OCI-LY7 (cell line): ENCODE data around the gene ZFAND5. TPM values are rescaled to one million over a fixed set of nuclear protein-coding genes. Genes with fewer than 3 reads are reported as not detected.

Experiments
- BruUV-seq: library from RNA; stranded (reverse); fragments of 400-500 nt; replicated peaks from 2 replicates; lab custom pipeline; 2021; lab: Mats Ljungman, UMichigan
- CTCF ChIA-PET: fragments of 300-600 bp; sonication (Branson Sonifier 250); formaldehyde crosslinking; loops from one replicate; lab custom pipeline; 2022; ENCODE audit warnings: antibody characterized with exemption; ENCODE audit not compliant: unreplicated experiment; lab: Charles Lee
- POLR2A ChIA-PET: fragments of 300-600 bp; sonication (Branson Sonifier 250); formaldehyde crosslinking; loops from one replicate; lab custom pipeline; 2022; ENCODE audit warnings: antibody characterized with exemption; lab: Charles Lee
- DNase-seq: peaks from one replicate; pipeline ENCODE4 v3.0.0-alpha.2; 2015; ENCODE audit warnings: low spot score
- H2AFZ ChIP-seq: fragments of 200-600 bp; sonication (generic), shearing (Covaris generic); 2 replicates; pipeline ENCODE4 v1.6.1; 2014; ENCODE audit warnings: mild to moderate bottlenecking, antibody characterized with exemption, low read length, moderate library complexity
- H3K27ac ChIP-seq: fragments of 200-600 bp; sonication (generic); 2 replicates; pipeline ENCODE4 v1.5.1; 2014; ENCODE audit warnings: mixed run types, low read depth, mild to moderate bottlenecking, moderate library complexity, low read length, inconsistent platforms; ENCODE audit not compliant: poor library complexity, severe bottlenecking
- H3K36me3 ChIP-seq: fragments of 200-600 bp; sonication (generic); 2 replicates; pipeline ENCODE4 v1.6.1; 2014; ENCODE audit warnings: mild to moderate bottlenecking, antibody characterized with exemption, low read length, moderate library complexity, mixed read lengths; ENCODE audit not compliant: insufficient read depth
- H3K4me1 ChIP-seq: fragments of 200-600 bp; sonication (generic); 2 replicates; pipeline ENCODE4 v1.5.1; 2014; ENCODE audit warnings: mild to moderate bottlenecking, low read length; ENCODE audit not compliant: insufficient read depth, poor library complexity, severe bottlenecking
- H3K4me2 ChIP-seq: fragments of 200-600 bp; sonication (generic); 2 replicates; pipeline ENCODE4 v1.6.1; 2014; ENCODE audit warnings: mild to moderate bottlenecking, low read length
- H3K4me3 ChIP-seq: fragments of 200-600 bp; sonication (generic); 2 replicates; pipeline ENCODE4 v1.5.1; 2014; ENCODE audit warnings: mild to moderate bottlenecking, low read depth, low read length; ENCODE audit not compliant: poor library complexity, severe bottlenecking
- H3K79me2 ChIP-seq: fragments of 200-600 bp; sonication (generic); 2 replicates; pipeline ENCODE4 v1.6.1; 2016; ENCODE audit warnings: low read depth, mild to moderate bottlenecking, low read length, moderate library complexity, mixed read lengths; ENCODE audit not compliant: insufficient read depth
- H3K9me2 ChIP-seq: fragments of 200-600 bp; sonication (generic); 2 replicates; pipeline ENCODE4 v1.6.1; 2016; ENCODE audit warnings: mild to moderate bottlenecking, low read length, mixed read lengths; ENCODE audit not compliant: insufficient read depth
- H3K9me3 ChIP-seq: fragments of 200-600 bp; sonication (generic); 2 replicates; pipeline ENCODE4 v1.6.1; 2014; ENCODE audit warnings: mild to moderate bottlenecking, mixed run types, low read length, mixed read lengths
- H4K20me1 ChIP-seq: fragments of 200-600 bp; sonication (generic); 2 replicates; pipeline ENCODE4 v1.6.1; 2014; ENCODE audit warnings: mild to moderate bottlenecking, antibody characterized with exemption, low read length, moderate library complexity, mixed read lengths; ENCODE audit not compliant: insufficient read depth
- EZH2phosphoT487 ChIP-seq: fragments of 200-600 bp; sonication (generic); IDR thresholded peaks from 2 replicates; pipeline ENCODE4 v1.6.1; 2018; ENCODE audit warnings: low read depth, borderline replicate concordance, mild to moderate bottlenecking, mixed run types, antibody characterized with exemption, low read length, moderate library complexity, mixed read lengths
- intact Hi-C: fragments of 100-400 bp; cut with micrococcal nuclease; formaldehyde crosslinking; loops from one replicate; pipeline ENCODE4 v1.10.0; 2022; ENCODE audit not compliant: unreplicated experiment
- total RNA-seq, 2 experiments: library from RNA; depleted of rRNA in 1 of 2; stranded (reverse); fragments of >200 nt in 1 of 2; shearing (Covaris generic) in 1 of 2; gene quantifications; 2 replicates each; pipeline ENCODE4 v1.2.3, GENCODE V29; 2014 to 2022
- TF ChIP-seq, protein P1 (sequence below): fragments of 200-600 bp; sonication (generic); conservative IDR thresholded peaks from 2 replicates; pipeline ENCODE4 v1.5.1; 2014; ENCODE audit warnings: mild to moderate bottlenecking, antibody characterized with exemption, low read length, moderate library complexity, mixed read lengths

The ZFAND5 gene
- total RNA-seq, 2 experiments from 2014 or later = 54.3 to 60.5 TPM

DNA sequence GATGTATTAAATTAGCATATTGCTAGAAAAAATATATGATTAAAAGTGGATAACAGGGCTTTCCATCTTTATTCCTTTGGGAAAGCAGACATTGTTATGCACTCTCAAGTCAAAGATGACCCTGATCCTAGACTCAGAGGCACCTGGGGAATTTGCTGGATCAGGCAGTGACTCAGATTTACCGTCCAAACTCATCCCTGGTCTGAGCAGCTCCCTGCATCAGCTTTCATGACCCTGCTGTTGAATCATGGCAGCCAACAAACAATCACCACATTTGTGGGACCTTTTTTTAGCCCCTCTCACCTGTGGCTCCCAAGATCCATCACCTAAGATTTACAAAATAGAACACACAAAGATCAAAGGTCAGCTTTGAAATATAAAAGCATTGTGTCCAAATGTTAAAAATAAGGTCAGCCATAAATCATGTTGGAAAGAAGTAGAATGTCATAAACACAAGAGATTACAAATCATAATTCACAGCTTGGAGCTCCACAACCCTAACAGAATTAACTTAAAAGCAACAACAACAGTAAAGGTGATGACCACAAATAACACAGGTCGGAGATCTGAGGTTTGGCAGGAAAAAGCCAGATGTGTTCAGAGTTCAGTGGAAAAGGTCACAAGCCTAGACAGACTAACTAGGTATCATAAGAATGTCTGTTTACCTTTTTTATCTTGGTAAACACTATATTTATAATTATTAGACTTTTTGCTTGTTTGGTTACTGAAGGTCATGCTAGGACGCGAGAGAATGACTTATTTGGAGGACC, 55.5 kb downstream of the ZFAND5 start:
- H3K4me3 ChIP-seq = no peak overlapping the region
- no TSS peak for BruUV-seq
- DNase-seq = no peak
- no peak overlapping the region for H3K27ac ChIP-seq
- H3K79me2 ChIP-seq = no peaks in the 10 kb centered on the region
- H4K20me1 ChIP-seq = no peaks in the 10 kb centered on the region
- H3K9me2 ChIP-seq = no peaks in the 10 kb centered on the region
- TF ChIP-seq, protein P1, sequence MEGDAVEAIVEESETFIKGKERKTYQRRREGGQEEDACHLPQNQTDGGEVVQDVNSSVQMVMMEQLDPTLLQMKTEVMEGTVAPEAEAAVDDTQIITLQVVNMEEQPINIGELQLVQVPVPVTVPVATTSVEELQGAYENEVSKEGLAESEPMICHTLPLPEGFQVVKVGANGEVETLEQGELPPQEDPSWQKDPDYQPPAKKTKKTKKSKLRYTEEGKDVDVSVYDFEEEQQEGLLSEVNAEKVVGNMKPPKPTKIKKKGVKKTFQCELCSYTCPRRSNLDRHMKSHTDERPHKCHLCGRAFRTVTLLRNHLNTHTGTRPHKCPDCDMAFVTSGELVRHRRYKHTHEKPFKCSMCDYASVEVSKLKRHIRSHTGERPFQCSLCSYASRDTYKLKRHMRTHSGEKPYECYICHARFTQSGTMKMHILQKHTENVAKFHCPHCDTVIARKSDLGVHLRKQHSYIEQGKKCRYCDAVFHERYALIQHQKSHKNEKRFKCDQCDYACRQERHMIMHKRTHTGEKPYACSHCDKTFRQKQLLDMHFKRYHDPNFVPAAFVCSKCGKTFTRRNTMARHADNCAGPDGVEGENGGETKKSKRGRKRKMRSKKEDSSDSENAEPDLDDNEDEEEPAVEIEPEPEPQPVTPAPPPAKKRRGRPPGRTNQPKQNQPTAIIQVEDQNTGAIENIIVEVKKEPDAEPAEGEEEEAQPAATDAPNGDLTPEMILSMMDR = no peak
- no peak for TF ChIP-seq EZH2phosphoT487
- H2AFZ ChIP-seq = no peak overlapping the region
- no peaks in the 10 kb centered on the region for H3K36me3 ChIP-seq
- no peaks in the 10 kb centered on the region for H3K4me1 ChIP-seq
- H3K4me2 ChIP-seq = no peak overlapping the region
- intact Hi-C loops = no loop called here
- POLR2A ChIA-PET = interaction anchor here (0.6 kb wide), 1 partner anchor 219 kb away, joined by 3 read pairs; no protein-coding TSS in a partner anchor
- CTCF ChIA-PET = no interaction called here
- H3K9me3 ChIP-seq = no peaks in the 10 kb centered on the region

DNA sequence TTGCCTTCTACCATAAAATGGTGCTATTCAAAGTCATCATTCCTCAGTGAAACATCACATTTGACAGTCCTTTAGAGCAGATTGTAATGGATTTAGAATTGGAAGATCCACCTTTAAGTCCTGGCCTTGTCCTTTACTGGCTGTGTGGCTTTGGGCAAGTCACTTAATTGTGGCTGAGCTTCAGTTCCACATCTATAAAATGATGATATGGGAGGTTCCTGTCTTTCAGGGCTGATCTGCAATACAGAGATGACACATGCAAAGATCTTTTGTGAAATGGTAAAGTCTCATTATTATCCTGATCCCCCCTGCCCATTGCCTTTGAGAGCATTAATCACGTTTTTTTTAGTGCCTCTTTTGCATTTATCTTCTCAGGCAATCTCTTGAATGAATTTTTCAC, 58.2 kb downstream of the ZFAND5 start:
- DNase-seq = no peak
- Histone ChIP-seq H3K36me3 (no peaks in the 10 kb centered on the region), H3K79me2 (no peaks in the 10 kb centered on the region), H4K20me1 (no peaks in the 10 kb centered on the region), H3K4me2 (no peak overlapping the region), H3K9me2 (no peaks in the 10 kb centered on the region), H2AFZ (no peak overlapping the region), H3K4me1 (no peaks in the 10 kb centered on the region), H3K4me3 (no peak overlapping the region), H3K9me3 (no peaks in the 10 kb centered on the region), H3K27ac (no peak overlapping the region)
- TF ChIP-seq, protein P1 = no peak
- no peak for TF ChIP-seq EZH2phosphoT487
- BruUV-seq = no TSS peak
- ChIA-PET CTCF (no interaction called here), POLR2A (no interaction called here)
- intact Hi-C loops = no loop called here

DNA sequence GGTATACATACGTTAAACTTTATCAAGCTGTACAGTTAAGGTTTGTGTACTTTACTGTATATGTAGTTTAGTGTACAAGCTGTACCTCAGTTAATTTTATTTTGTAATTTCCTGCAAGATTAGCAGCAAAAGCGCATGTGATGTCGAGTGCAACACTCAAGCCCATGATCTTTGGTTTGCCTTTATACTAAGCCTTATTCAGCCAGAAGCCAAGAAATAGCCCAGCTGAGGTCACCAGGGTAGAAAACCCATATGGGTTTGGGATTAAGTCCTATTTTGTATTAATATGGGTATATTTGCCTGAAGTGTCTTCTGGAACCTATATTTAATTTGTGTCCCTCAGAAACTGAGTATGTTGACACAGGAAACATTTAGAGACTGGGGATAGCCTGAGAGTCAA, 59.3 kb downstream of the ZFAND5 start:
- Histone ChIP-seq H3K4me3 (no peak overlapping the region), H2AFZ (no peak overlapping the region), H3K4me2 (no peak overlapping the region), H3K9me3 (no peaks in the 10 kb centered on the region), H3K27ac (no peak overlapping the region), H3K36me3 (no peaks in the 10 kb centered on the region), H4K20me1 (no peaks in the 10 kb centered on the region), H3K9me2 (no peaks in the 10 kb centered on the region), H3K4me1 (no peaks in the 10 kb centered on the region), H3K79me2 (no peaks in the 10 kb centered on the region)
- intact Hi-C loops = no loop called here
- no TSS peak for BruUV-seq
- TF ChIP-seq, protein P1 = no peak
- TF ChIP-seq EZH2phosphoT487 = no peak
- POLR2A ChIA-PET = interaction anchor here (0.6 kb wide), 1 partner anchor 270 kb away, joined by 4 read pairs; no protein-coding TSS in a partner anchor
- CTCF ChIA-PET = no interaction called here
- DNase-seq = no peak
